ENCODE measurements around the gene RTEL1.

Gene RTEL1

DNA sequence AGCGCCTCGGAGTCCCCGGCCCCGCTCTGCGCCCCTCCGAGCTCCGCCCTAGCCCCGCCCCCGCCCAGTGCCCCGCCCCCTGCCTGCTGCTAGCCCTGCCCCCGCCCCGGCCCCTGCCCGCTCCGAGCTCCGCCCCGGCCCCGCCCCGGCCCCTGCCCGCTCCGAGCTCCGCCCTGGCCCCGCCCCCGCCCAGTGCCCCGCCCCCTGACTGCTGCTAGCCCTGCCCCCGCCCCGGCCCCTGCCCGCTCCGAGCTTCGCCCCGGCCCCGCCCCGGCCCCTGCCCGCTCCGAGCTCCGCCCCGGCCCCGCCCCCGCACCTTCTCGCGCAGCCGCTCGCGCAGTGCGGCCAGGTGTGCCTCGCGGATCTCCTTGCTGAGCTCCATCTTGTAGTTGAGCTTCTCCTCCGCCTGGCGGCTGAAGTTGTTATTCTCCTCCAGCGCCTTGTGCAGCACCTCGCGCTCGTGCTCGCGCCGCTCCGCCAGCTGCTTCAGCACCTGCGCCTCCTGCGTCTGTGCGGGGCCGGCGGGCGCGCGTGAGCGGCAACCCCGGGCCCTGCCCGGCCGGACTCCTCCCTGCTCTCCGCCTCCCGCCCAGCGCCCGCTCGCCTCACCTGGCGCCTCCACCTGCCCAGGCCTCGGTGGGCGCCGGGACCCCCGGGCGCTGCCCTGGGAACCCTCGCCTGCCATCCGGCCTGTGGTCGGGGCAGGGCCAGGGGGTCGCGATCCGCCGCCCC lies 16.2 kb upstream of the RTEL1 start:
- TF ChIP-seq, protein P1, sequence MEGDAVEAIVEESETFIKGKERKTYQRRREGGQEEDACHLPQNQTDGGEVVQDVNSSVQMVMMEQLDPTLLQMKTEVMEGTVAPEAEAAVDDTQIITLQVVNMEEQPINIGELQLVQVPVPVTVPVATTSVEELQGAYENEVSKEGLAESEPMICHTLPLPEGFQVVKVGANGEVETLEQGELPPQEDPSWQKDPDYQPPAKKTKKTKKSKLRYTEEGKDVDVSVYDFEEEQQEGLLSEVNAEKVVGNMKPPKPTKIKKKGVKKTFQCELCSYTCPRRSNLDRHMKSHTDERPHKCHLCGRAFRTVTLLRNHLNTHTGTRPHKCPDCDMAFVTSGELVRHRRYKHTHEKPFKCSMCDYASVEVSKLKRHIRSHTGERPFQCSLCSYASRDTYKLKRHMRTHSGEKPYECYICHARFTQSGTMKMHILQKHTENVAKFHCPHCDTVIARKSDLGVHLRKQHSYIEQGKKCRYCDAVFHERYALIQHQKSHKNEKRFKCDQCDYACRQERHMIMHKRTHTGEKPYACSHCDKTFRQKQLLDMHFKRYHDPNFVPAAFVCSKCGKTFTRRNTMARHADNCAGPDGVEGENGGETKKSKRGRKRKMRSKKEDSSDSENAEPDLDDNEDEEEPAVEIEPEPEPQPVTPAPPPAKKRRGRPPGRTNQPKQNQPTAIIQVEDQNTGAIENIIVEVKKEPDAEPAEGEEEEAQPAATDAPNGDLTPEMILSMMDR (IDR thresholded peaks at IDR 0.05; ENCODE audit: low read depth, low read length) = 0 out of 2 replicates have a peak, but pooled peaks have one; percentile 12
- peak overlapping the region; percentile 44 for H3K4me3 ChIP-seq (ENCODE audit: low read depth, low read length)

DNA sequence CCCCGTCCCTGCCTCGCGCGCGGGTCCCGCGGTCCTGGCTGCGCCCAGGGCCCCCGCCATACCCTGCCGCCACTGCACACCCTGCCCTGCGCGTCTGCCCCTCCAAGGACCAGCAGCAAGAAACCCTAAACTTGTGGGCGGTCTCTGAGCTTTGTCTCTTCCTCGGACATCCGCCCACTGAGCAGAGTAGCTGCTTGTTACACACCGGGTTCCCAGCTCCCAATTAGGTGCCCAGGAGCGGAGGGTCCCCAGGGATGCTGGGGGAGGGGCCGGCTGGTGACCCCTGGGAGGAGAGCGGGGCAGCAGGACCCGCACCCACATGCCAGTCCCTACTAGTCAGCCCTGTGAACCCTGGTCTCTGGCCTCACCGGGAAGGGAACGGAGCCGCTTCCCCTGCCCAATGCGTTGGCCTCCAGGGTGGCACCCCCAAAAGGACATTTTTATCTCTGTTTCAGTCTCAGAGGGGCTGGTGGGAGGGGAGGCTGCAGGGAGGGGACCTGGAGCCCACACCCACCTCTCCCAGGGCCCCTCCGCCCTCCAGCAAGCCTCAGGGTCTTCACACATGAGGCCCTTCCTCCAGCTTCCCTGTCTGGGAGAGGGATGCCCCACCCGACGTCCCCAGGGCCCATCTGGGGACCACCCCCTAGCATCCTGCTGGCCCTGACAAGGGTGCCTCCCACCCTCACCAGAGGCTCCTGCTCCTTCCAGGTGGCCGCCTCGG lies 15.4 kb upstream of the RTEL1 start:
- no peak overlapping the region; the same call in 1 of the 2 replicates for H3K4me3 ChIP-seq (ENCODE audit: low read depth, low read length)
- TF ChIP-seq, protein P1 (IDR thresholded peaks at IDR 0.05; ENCODE audit: low read depth, low read length) = no peak

DNA sequence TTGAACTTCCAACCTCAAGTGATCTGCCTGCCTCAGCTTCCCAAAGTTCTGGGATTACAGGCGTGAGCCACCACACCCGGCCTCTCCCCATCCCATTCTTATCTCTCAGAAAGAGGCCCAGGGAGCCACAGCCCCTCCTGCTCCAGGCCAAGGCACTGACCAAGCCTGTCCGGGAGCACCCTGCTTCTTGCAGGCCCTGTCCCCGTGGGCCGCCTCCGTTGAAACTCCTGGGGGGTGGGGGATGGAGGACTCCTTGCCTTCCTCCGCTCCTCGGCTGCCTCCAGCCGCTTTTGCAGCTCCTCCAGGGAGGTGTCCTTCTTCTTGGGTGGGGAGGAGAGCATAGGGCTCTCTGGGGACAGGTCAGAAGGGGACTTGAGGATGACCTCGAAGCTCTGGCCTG lies 14.6 kb upstream of the RTEL1 start:
- no peak overlapping the region for H3K4me3 ChIP-seq (ENCODE audit: low read depth, low read length)
- TF ChIP-seq, protein P1 (IDR thresholded peaks at IDR 0.05; ENCODE audit: low read depth, low read length) = no peak

DNA sequence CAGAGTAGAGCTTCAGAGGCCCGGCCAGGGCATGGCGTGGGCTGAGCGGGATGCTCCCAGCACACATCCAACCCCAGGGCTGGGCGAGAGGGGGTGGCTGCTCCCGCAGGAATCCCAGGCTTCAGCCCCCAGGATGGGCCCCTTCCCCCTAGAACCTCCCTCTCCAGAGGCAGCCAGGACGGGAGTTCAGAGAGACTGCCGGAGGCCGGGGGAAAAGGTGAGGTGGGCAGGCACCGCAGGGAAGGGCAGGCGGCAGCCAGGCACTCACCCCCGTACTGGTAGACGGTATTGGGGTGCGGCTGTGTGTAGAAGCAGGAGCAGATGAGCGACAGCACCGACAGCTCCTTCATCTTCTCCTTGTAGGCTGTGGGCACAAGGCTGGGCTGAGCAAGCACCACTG lies 14.2 kb upstream of the RTEL1 start:
- H3K4me3 ChIP-seq (ENCODE audit: low read depth, low read length) = no peak overlapping the region
- TF ChIP-seq, protein P1 (IDR thresholded peaks at IDR 0.05; ENCODE audit: low read depth, low read length) = no peak

DNA sequence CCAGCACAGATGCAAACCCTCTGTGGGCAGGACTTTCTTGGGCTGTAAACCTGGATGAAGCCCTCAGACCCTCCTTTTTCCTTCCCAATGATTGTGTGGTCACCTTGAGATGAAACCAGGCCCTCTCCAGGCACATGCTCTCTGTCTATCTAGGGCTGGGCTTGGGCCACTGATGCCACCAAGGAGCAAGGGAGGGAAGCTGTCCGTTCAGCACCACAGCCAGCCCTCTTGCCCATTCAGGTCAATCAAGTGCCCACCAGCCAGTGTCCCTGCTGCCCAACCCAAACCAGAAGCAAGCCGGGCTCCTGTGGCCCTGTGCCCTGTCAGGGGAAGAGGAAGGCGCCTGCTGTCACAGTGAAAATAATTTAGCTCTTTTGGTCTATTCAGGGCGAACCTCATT lies 12.9 kb upstream of the RTEL1 start:
- no peak overlapping the region for H3K4me3 ChIP-seq (ENCODE audit: low read depth, low read length)
- TF ChIP-seq, protein P1 (IDR thresholded peaks at IDR 0.05; ENCODE audit: low read depth, low read length) = no peak

DNA sequence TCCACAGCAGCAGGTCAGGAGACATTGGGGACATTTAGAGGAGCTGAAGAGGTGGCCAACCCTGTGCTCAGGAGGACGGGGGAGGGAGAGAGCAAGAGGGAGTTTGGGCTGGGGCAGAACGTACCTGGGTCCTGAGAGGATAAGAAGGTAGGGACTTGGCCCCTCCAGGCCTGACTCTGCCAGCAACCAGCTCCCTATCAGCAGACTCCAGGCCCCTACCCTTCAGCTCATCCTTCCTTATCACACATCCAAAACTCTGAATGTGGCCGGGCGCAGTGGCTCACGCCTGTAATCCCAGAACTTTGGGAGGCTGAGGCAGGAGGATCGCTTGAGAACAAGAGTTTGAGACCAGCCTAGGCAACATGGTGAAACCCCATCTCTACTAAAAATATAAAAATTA lies 9.9 kb upstream of the RTEL1 start:
- TF ChIP-seq, protein P1 (IDR thresholded peaks at IDR 0.05; ENCODE audit: low read depth, low read length) = no peak
- H3K4me3 ChIP-seq (ENCODE audit: low read depth, low read length) = no peak overlapping the region
